HG03432 (cell line): ENCODE results near the gene N4BP2.
"Not testable (repeated sequence)": the region's sequence is repeated elsewhere in the genome, so short reads cannot be mapped to it uniquely, and the experiment has no call there.

Experiments used
- ATAC-seq: cut with Tn5 transposase; IDR thresholded peaks from one replicate; pipeline ENCODE4 v1.9.1; 2021; ENCODE audit warnings: mild to moderate bottlenecking, moderate library complexity; ENCODE audit not compliant: unreplicated experiment

Gene N4BP2

DNA sequence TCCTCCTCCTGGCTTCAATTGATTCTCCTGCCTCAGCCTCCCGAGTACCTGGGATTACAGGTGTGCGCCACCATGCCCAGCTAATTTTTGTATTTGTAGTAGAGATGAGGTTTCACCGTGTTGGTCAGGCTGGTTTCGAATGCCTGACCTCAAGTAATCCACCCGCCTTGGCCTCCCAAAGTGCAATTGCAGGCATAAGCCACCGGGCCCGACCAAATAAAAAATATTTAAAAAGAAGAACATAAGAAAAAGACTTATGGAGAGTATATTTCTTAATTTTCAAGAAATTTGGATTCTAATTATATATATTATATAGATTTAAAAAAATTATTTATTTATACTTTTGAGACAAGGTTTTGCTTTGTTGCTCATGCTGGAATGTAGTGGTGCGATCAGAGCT, 29.8 kb downstream of the N4BP2 start:
- ATAC-seq: no peak

- no peak for ATAC-seq
These were observed 31.2 kb downstream of the N4BP2 start for GRCh38 chr4:40087799-40088366.

DNA sequence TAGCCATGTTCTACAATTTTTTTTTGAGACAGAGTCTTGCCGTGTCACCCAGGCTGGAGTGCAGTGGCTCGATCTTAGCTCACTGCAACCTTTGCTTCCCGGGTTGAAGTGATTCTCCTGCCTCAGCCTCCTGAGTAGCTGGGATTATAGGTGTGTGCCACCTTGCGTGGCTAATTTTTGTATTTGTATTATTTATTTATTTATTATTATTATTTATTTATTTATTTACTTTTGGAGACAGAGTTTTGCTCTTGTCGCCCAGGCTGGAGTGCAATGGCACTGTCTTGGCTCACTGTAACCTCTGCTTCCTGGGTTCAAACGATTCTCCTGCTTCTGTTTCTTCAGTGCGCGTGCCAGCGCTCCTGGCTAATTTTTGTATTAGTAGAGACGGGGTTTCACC, 36.8 kb downstream of the N4BP2 start:
- ATAC-seq: not testable (repeated sequence)

GRCh38 chr4:40099010-40099409, 42.4 kb downstream of the N4BP2 start:
- ATAC-seq: no peak

- ATAC-seq: not testable (repeated sequence)
These were observed 50.5 kb downstream of the N4BP2 start for GRCh38 chr4:40107150-40107549.

GRCh38 chr4:40112027-40112792, 55.6 kb downstream of the N4BP2 start:
- ATAC-seq: no peak

- no peak for ATAC-seq
These were observed 57.6 kb downstream of the N4BP2 start for GRCh38 chr4:40114206-40114605.

DNA sequence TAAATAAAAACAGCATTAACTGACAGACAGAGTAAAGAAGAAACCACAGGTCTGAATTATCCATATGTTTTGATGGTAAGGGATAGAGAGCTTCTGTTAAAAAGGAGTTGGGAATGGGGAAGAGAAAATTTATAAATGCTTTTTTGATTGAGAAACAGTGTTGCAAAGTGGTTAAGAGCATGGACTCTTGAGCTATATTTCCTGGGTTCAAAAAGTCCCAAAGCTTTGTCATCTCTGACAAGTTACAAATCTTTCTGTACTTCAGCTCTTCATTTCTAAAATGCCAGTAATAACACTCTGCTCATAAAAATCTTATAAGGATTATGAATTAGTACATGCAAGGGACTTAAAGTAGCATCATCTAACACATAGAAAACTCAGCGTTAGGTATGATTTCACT, 62.2 kb downstream of the N4BP2 start:
- no peak for ATAC-seq

DNA sequence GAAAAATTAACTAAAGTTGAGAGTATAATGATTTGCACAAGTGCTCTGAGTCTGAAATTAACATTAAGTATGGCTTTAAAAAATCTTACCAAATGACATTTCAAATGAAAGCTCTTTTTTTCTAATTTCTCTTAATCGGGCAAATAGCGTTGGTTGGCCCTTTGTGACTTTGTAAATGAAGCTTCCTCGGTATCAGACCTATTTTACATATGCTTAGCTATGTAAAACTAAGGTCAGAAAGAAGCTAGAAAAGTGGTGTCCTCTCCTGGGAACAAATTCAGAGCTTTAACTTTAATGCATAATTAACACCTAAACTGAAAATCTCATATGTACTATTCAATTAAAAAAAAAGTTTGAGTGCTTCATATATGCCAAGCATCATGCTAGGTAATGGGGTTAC, 62.7 kb downstream of the N4BP2 start:
- ATAC-seq: no peak

- ATAC-seq: no peak
These were observed 64.9 kb downstream of the N4BP2 start for GRCh38 chr4:40121515-40121914.

DNA sequence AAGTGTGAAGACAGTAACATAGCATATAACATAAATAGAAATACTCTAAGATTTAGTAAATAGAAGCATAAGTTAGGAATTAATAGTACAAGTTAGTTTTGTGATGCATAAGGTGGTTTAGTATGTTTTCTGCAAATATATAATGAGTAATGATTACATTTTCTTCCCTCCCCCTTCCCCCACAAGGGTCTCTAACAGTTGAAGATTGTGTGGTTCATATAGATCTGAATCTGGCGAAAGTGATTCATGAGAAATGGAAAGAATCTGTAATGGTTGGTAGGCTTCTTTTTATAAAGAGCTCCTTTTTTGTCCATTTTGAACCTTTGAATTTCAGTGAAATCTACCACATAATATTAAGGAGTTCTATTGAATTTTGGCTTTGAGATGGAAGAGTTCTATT, 66.3 kb downstream of the N4BP2 start:
- no peak for ATAC-seq

- ATAC-seq: no peak
These were observed 68.0 kb downstream of the N4BP2 start for GRCh38 chr4:40124690-40125089.

DNA sequence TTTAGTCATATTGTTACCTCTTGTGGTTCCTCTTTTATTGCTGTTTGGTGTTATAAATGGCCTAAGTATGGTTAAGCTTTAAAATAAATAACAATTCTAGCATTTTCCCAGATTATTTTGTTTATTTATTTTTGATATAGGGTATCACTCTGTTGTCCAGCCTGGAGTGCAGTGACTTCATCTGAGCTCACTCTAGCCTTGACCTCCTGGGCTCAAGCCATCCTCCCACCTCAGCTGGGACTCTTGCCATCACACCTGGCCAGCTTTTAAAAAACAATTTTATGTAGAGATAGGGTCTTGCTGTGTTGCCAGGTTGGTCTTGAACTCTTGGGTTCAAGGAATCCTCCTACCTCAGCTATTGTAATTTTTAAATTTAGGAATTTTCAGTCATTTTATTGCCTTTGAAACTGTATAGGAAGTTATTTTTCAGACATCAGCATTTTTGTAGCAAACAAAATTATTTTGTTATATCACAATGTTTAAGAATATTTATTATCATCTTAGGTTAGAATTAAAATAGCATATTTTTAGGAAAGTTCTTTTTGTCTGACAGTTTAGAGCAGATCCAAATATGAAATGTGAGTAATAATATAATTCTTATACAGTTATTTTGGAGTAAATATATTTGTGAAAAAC, 73.9 kb downstream of the N4BP2 start:
- ATAC-seq: no peak

GRCh38 chr4:40132816-40133215, 76.2 kb downstream of the N4BP2 start:
- no peak for ATAC-seq

DNA sequence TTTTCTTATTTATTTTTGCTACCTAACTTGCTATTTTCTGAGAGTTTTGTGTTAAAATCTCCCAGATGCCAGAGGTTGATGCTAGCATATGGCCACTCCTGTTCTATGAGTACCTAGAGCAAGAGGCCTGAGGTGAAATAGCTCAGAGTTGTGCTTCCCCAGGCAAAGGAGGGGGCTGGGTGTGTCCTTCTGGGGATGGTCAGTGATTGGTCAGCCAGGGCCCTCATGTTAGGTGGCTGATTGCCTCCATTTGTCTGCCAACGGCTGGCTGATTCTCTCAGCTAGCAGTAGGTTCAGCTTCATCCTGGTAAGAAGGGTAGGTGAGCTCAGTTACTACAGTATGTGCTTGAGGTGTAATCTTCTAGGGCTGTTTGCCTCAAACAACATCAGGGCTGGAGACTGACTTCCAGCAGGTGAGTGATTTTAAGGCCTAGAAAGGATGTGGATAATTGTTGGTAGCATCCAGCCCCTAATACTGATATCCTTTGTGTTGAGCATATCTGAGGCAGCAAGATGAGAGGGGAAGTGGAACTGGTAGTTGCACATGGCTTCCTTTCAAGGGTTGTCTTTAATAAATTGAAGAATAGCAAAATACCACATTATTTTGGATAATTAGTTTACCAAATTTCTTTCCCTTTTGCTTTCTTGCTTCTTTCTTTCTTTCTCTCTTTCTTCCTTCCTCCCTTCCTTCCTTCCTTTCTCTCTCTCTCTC, 77.7 kb downstream of the N4BP2 start:
- ATAC-seq: no peak

DNA sequence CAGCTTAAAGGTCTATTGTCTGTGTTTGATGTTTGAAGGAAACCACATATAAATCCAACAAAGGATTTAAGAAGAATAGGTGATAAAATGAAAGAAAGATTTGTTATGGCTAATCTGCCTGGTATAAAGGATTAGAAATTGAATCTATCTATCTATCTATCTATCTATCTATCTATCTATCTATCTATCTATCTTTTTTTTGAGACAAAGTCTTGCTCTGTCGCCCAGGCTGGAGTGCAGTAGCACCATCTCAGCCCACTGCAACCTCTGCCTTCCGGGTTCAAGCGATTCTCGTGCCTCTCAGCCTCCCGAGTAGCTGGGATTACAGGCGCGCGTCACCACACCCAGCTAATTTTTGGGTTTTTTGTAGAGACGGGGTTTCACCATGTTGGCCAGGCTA, 79.6 kb downstream of the N4BP2 start:
- ATAC-seq: not testable (repeated sequence)

DNA sequence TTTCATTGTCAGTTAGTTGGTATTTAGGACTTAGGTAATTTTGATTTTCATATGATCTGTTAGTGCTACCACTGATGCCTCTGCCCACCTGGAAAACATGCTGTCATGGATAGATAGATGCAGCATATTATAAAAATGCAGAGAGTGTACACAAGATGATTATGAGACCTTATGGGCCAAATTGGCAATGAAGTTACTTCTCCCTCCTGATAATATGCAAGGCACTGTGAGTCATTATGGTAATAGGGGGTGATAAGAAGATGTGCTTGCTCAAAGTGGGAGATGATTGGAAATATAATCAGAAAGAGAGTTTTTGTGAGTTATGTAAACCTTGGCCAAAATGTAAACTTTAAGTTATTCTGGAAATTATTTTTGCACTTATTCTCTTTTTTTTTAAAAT, 83.5 kb downstream of the N4BP2 start:
- no peak for ATAC-seq

- not testable (repeated sequence) for ATAC-seq
These were observed 83.9 kb downstream of the N4BP2 start for GRCh38 chr4:40140597-40140996.

GRCh38 chr4:40143926-40144508, 87.4 kb downstream of the N4BP2 start:
- no peak for ATAC-seq

DNA sequence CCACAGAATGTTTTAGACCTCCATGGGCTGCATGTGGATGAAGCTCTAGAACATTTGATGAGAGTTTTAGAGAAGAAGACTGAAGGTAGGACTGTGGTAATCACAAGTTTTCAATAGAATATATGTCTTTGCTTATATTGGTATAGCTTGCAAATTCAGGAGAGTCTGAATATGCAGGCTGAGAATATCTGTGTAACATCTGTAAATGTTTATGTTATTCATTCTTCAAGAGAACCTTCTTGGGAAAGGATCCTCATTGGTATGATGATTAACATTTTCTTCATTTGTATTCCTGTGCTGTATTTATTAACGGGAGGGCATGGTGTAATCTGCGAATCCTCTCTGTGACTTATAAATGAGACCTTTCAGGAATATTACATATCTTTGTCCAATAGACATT, 88.1 kb downstream of the N4BP2 start:
- ATAC-seq: no peak

DNA sequence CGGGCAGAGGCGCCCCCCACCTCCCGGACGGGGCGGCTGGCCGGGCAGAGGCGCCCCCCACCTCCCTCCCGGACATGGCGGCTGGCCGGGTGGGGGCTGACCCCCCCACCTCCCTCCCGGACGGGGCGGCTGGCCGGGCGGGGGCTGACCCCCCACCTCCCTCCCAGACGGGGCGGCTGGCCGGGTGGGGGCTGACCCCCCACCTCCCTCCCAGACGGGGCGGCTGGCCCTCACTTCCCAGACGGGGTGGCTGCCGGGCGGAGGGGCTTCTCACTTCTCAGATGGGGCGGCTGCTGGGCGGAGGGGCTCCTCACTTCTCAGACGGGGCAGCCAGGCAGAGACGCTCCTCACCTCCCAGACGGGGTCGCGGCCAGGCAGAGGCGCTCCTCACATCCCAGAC, 90.8 kb downstream of the N4BP2 start:
- ATAC-seq: not testable (repeated sequence)
